GM21619 (cell line): ENCODE data around the gene TRABD2B.

Experiments used
- ATAC-seq: cut with Tn5 transposase; IDR thresholded peaks from one replicate; pipeline ENCODE4 v1.9.1; 2021; ENCODE audit not compliant: unreplicated experiment

TRABD2B gene

DNA sequence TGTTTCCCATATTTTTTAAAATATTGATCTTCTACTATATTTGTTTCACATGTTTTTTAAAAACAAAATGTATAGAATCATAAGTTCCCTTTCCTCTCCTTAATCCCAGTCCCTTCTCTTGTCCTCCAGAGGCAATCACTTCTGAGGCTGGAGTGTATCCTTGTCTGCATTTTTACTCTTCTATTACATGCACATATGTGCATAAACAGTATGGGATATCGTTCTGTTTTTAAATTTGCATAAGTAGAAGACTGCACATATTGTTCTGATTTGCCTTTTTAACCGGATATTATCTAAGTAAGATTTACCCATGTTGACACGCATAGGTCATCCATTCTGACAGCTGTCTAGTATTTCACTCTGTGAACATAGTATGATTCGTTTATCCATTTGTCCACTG lies 142.0 kb downstream of the TRABD2B start:
- ATAC-seq, result no peak

GRCh38 chr1:47854552-47855144 lies 142.5 kb downstream of the TRABD2B start:
- no peak for ATAC-seq

GRCh38 chr1:47853852-47854251 lies 143.3 kb downstream of the TRABD2B start:
- ATAC-seq, result no peak

DNA sequence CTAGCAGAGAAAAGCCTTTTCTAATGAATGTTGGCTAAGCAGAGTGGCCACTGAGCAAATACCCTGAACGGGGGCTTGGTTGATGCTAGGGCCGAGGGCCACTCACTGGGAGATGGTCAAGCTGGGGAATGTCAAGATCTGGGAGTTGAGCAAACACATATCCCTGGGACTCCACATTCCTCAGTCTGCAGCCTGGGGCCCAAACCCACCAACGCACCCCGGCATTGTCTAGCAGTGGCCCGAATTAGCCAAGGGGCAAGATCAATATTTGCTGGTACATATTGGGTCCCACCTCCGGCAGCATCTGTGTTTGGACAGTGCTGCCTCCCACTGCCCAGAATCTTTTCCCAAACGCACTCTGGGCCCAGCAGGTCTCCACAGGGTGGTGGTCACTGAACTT lies 144.1 kb downstream of the TRABD2B start:
- no peak for ATAC-seq

DNA sequence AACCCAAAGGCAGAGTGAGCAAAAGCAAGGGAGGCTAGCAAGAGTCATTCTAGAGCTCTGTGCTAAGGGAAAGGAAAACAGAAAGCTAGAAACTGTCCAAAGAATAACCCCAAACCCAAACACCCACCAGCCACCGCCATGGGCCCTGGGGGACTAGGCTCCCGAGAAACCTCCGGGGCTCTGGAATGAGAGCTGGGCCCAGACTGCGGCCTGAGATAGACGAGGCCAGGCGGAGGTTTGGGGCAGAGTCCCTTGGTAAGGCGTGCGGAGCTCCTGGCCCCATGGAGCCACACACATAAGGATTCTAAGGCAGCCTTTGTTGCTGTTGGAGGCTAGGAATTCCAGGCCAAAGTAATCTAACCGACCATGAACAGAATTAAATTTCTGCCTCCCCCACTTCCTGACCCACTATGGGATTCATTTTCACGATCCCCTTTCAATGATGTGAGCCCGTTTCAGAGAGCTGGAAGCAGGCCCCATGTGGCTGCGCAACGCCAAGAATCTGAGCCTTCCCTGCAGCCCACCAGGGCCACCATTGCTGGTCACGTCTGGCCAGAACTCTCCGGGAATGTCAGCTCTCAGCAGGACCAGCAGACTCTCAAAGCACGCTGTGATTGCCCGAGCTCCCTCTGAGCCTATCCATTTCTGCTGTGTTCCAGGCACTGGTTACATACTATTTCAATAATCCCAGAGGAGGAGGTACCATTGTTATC lies 145.0 kb downstream of the TRABD2B start:
- ATAC-seq, result no peak

- ATAC-seq, result no peak
Observed at GRCh38 chr1:47850451-47850850, 146.7 kb downstream of the TRABD2B start.

- ATAC-seq, result no peak
Observed at GRCh38 chr1:47849591-47850261, 147.5 kb downstream of the TRABD2B start.

- no peak for ATAC-seq
Observed at GRCh38 chr1:47849005-47849521, 148.1 kb downstream of the TRABD2B start.

GRCh38 chr1:47847763-47848162 lies 149.4 kb downstream of the TRABD2B start:
- no peak for ATAC-seq

DNA sequence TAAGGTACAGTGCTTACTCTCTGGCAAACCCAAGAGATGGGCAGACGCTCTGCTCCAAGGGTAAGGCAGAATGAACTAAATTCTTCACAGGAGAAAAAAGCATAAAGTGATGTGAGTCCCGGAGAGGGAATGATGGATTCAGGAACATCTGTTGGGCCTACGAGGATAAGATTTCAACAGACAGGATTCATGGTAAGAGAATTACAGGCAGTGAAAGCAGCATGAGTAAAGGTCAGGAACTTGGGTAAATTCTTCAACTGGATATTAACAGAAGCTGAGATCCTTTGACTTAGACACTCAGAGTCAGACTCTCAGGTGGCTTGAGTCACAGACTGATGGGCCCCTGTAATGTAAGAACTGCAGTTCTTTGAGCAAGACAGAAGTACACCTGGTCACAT lies 152.6 kb downstream of the TRABD2B start:
- no peak for ATAC-seq

GRCh38 chr1:47843781-47844557 lies 153.2 kb downstream of the TRABD2B start:
- no peak for ATAC-seq

GRCh38 chr1:47843059-47843458 lies 154.1 kb downstream of the TRABD2B start:
- ATAC-seq, result no peak

DNA sequence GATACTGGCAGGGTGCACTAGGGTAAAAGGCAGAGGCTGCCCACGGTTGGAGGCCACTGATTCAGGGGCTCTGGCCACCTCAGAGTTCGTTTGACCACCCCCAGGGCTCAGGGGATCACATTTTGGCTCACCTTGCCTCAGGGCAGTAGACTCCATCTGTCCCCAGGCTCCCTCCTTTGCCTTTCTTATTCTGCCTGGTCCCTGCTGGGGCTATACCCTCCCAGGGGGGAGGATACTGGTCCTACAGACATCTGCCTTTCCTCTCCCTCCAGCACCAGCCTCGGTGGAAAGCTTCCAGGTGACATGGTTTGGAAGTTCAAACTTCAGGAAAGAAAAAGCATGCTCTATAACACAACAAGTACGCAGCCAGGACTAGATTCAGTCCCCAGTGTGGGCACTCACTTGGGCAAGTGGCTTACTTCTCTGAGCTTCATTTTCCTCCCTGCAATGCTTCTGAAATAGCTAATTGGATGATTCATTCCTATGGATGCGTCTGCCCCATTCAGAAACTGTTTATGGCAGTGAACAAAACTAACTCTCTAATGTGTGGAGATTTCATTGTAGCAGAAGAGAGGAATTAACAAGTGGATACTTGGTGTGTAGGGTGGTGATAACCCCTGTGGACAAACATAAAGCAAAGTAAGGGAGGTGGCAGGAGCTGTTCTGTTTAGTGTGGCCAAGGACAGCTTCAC lies 154.8 kb downstream of the TRABD2B start:
- ATAC-seq, result no peak

DNA sequence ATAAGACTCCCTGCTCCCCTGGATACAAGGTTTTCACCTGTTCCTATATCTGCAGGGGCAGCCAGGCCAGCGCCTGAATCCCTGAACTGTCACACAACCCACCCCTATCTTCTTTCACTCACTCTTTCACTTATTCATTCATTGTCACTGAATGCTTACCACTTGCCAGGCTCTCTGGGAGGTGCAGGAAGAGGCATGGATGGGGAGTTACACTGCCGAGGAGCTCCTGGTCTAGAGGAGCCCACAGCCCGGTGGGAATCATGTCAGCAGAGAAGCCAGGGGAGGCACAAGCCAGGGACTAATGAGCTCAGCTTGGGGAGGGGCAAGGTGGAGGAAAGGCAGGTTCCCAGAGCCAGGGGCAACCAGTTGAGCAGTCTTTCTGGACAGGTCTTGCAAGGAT lies 155.8 kb downstream of the TRABD2B start:
- no peak for ATAC-seq

- ATAC-seq, result no peak
Observed at GRCh38 chr1:47840393-47841190, 156.6 kb downstream of the TRABD2B start.

DNA sequence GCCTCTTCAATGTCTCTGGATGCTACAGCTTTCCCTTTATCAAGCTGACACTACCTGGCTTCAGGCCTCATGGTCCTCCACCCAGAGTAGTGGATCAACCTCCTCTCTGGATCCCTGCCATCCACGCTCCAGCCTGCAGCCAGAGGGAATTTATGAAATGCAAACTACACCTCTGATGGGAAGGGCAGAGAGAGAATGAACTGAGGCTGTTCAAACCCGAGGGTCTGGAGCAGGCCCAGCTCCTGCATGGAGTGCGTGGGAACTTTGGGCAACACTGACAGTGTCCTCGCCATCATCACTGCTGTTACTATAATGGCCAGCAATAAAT lies 157.8 kb downstream of the TRABD2B start:
- no peak for ATAC-seq

GRCh38 chr1:47838562-47839432 lies 158.4 kb downstream of the TRABD2B start:
- ATAC-seq, result no peak

DNA sequence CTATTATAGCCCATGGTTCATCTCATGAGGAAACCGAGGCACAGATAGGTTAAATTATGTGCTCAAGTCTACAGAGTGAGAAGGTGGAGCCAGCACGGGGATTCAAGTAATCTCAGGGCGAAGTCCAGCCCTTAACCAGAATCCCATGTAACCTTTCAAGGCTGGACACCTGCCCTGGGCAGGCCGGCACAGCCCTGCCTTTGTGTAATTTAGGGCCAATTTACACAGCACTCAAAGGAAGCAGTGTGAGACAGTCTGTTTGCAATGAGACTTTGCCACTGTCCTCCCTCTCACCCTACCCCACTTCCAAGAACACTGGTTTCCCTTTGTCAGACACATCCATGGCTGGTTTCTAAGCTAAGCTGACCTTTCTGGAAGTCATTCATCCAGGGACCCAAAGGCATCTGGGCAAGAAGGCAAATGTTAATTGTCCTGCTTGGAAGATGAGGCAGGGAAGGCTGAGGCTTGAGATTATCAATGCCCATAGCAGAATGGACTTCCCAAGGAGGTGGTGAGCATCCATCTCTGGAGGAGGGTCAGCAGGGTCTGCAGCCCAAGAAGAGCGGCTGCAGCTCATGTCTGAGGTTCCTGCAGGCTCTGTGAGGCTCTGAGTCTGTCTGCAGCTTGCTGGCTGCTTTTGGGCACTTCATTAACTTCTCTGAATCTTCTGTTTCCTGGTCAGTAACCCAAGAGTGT lies 159.2 kb downstream of the TRABD2B start:
- ATAC-seq, result no peak
